Measurements from ENCODE around the gene KRT36.

The KRT36 gene

GRCh38 chr17:41476866-41477815 is 12.6 kb downstream of the KRT36 start:
- no peak for DNase-seq

GRCh38 chr17:41475421-41475820 is 14.3 kb downstream of the KRT36 start:
- no peak for DNase-seq

GRCh38 chr17:41474863-41475262 is 14.8 kb downstream of the KRT36 start:
- no peak for DNase-seq

- DNase-seq, result no peak
Measured at GRCh38 chr17:41468346-41468745, 21.4 kb downstream of the KRT36 start.

- no peak for DNase-seq
Measured at GRCh38 chr17:41467561-41467960, 22.1 kb downstream of the KRT36 start.

- no peak for DNase-seq
Measured at GRCh38 chr17:41466988-41467387, 22.7 kb downstream of the KRT36 start, which contains the start of gene KRT32. Gene KRT32 (minus strand): TSS chr17:41467386. CDS start chr17:41467325, 61 bp downstream.

GRCh38 chr17:41464682-41465081 is 25.0 kb downstream of the KRT36 start:
- DNase-seq, result no peak

- no peak for DNase-seq
Measured at GRCh38 chr17:41464173-41464572, 25.5 kb downstream of the KRT36 start.

GRCh38 chr17:41463746-41464145 is 26.0 kb downstream of the KRT36 start:
- DNase-seq, result no peak

- no peak for DNase-seq
Measured at GRCh38 chr17:41462705-41463104, 27.0 kb downstream of the KRT36 start.

- no peak for DNase-seq
Measured at GRCh38 chr17:41457676-41458075, 32.0 kb downstream of the KRT36 start.

GRCh38 chr17:41456204-41456603 is 33.5 kb downstream of the KRT36 start:
- no peak for DNase-seq

GRCh38 chr17:41455236-41455635 is 34.5 kb downstream of the KRT36 start:
- DNase-seq, result no peak

- no peak for DNase-seq
Measured at GRCh38 chr17:41453066-41453465, 36.6 kb downstream of the KRT36 start.

GRCh38 chr17:41452281-41452680 is 37.4 kb downstream of the KRT36 start:
- no peak for DNase-seq

- DNase-seq, result no peak
Measured at GRCh38 chr17:41451154-41451728, 38.5 kb downstream of the KRT36 start.

- no peak for DNase-seq
Measured at GRCh38 chr17:41449008-41449407, 40.7 kb downstream of the KRT36 start.

GRCh38 chr17:41448506-41448905 is 41.2 kb downstream of the KRT36 start:
- DNase-seq, result no peak

- no peak for DNase-seq
Measured at GRCh38 chr17:41446806-41447205, 42.9 kb downstream of the KRT36 start.

- DNase-seq, result no peak
Measured at GRCh38 chr17:41444640-41445039, 45.1 kb downstream of the KRT36 start.

- no peak for DNase-seq
Measured at GRCh38 chr17:41444186-41444585, 45.5 kb downstream of the KRT36 start.

- no peak for DNase-seq
Measured at GRCh38 chr17:41442739-41443138, 47.0 kb downstream of the KRT36 start.

GRCh38 chr17:41440531-41441033 is 49.1 kb downstream of the KRT36 start, which contains the start of gene KRT38:
Gene KRT38 (minus strand): TSS chr17:41440983. CDS start chr17:41440921, 62 bp downstream.
- DNase-seq, result no peak

All from right kidney (tissue), 1 donor.